Daoy (cell line): ENCODE data around the gene KLHL18. TPM values are rescaled to one million over a fixed set of nuclear protein-coding genes. Genes with fewer than 3 reads are reported as not detected.

Experiments
- DNase-seq: peaks from one replicate; pipeline ENCODE4 v3.0.0-alpha.2; 2015; ENCODE audit warnings: low read depth
- total RNA-seq: library from RNA; depleted of rRNA; stranded (reverse); fragments of >200 nt; shearing (Covaris generic); gene quantifications from 2 replicates; pipeline ENCODE4 v1.2.3, GENCODE V29; 2014; rRNA removed

KLHL18 gene
- total RNA-seq, 1 experiment from 2014 or later: 15.0 TPM

- DNase-seq: no peak
Measured at GRCh38 chr3:47394140-47394870, 111.6 kb downstream of the KLHL18 start.

GRCh38 chr3:47394881-47395280 lies 112.1 kb downstream of the KLHL18 start:
- DNase-seq: no peak

Other genes with a start within 250 kb of the KLHL18 start
- 17.3 and 21.6 TPM in 2 replicates for gene SETD2, start 118.8 kb upstream of the KLHL18 start, total RNA-seq
- 14.8 and 29.4 TPM in 2 replicates for gene KIF9, start 145 bp upstream of the KLHL18 start, total RNA-seq
- 10.8 and 15.1 TPM in 2 replicates for gene PTPN23, start 98.1 kb downstream of the KLHL18 start, total RNA-seq
- gene SCAP, start 193.0 kb downstream of the KLHL18 start, total RNA-seq: 32.6 and 33.5 TPM in 2 replicates
- 33.8 and 44.3 TPM in 2 replicates for gene ELP6, start 230.8 kb downstream of the KLHL18 start, total RNA-seq